HCEC 1CT (cell line): ENCODE data around the gene CCDC89.

Experiments used
- DNase-seq: peaks from one replicate; pipeline ENCODE4 v3.0.0-alpha.2; 2017

The CCDC89 gene

GRCh38 chr11:85685820-85686459 lies at the start of gene CCDC89:
TSS of gene CCDC89 (minus strand) at chr11:85686195. CDS start at chr11:85686130, 65 bp downstream.
- peak; percentile 99 for DNase-seq

GRCh38 chr11:85732965-85733364 lies 47.0 kb upstream of the CCDC89 start:
- no peak for DNase-seq

- DNase-seq, result no peak
These were observed 40.4 kb upstream of the CCDC89 start for GRCh38 chr11:85726381-85726780.

DNA sequence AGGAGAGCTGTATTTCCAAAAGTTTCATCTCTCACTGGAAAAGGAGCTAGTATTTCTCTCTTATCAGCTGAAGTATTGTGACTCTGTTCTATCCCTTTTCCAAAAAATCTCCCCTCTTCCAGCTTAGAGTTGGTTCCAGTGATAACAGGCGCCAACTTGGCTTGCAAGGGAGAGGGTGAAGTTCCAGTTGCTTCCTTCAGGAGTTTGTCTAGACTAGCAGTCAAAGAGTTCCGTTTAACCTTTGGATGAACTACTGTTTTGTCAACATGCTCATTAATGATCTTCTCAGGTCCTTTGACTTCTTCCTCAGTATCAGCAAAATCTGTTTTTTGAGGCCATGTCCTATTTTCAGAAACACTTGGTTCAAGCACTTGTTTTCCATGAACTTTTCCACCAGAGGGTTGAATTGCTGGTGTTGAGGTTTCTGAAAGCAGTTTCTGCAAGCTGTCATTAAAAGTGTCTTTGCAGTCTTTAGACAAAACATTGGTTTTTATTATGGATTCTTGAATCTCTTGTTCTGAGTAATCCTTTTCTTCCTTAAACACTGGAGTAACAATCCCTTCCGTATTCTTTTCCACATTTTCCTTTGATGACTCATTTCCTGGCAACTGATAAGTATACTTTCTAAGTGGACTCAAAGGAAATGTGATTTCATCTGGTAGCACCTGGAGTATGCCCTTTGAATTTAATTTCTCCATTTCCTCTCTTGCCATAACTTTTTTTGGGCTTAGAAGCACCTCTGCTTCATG lies 39.7 kb upstream of the CCDC89 start:
- DNase-seq, result peak; percentile 94

- no peak for DNase-seq
These were observed 38.9 kb upstream of the CCDC89 start for GRCh38 chr11:85724748-85725465.

GRCh38 chr11:85723088-85723487 lies 37.1 kb upstream of the CCDC89 start:
- DNase-seq, result no peak

GRCh38 chr11:85721191-85721590 lies 35.2 kb upstream of the CCDC89 start:
- no peak for DNase-seq

GRCh38 chr11:85718991-85719807 lies 33.2 kb upstream of the CCDC89 start:
- DNase-seq, result peak; percentile 99

DNA sequence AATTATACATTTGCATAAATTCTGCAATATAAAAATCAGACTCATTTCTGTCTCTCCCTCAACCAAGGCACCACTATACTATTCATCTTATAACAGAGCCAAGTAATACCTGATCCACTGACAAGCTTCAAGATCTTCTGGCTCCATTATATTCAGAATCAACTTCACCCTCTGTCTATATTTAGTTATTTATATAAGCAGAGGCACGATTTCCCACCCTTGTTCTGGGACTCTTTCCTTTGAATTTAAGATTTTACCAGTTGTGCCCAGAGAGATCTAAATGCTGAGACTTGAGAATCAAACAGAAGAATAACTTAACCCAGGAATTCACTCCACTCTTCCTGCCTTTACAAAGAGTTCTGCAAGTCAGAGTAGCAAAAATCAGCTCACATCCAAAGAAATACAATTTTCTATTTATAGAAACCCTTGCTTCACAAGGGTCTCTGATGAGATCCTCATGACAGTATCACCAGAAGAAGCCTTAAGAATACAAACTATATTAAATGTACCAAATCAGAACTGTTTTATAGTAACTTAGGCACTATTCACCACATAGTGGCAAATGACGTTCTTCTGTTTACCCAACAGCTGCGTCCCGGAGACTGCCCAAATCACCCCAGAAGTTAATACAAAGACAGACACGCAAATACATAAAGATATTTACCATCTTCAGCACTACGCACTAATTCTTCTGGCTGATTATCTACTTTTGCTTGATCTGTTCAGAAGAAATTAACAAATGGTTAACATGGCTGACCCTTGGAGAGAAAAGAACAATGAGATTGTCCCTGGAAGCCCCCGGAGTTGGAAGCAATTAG lies 32.3 kb upstream of the CCDC89 start:
- DNase-seq, result peak; percentile 10

DNA sequence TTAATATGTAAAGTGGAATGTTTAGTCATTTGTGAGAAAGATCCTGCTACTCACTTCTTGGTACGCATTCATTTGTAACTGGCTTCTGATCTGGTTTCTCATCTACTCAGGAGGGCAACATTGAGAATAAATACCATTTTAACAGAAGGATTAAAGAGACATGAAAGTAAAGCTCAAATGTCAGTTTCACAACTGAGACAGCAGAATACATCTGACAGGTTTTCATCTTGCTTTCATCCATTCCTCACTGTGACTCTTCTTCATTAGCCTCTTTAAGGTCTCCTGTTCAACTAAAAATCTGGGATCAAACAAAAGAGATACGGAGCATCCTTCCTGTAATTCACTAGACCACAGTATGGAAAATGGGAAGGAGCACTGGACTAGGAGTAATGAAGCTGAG lies 31.4 kb upstream of the CCDC89 start:
- no peak for DNase-seq

- DNase-seq, result no peak
These were observed 27.0 kb upstream of the CCDC89 start for GRCh38 chr11:85712953-85713352.

GRCh38 chr11:85710917-85711316 lies 24.9 kb upstream of the CCDC89 start:
- no peak for DNase-seq

GRCh38 chr11:85709941-85710702 lies 24.1 kb upstream of the CCDC89 start:
- DNase-seq, result no peak

GRCh38 chr11:85705800-85706199 lies 19.8 kb upstream of the CCDC89 start:
- DNase-seq, result peak; percentile 26

DNA sequence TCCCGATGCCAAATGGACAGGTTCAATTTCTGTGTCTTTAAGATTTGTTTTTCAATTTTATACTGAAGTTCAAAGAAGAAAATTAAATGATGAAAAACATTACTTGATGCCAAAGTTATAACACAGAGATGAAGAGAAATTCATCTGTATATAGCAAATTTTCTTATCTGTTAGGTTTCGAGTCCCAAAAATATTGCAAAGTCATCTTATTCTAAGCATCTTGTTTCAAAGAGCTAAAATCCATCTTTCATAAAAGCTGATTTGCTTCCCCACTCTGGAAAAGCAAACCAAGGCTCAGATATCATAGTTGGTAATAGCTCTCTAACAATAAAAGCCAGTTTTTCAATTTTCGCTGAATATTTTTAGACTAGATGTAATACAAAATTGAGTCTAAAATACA lies 19.0 kb upstream of the CCDC89 start:
- DNase-seq, result no peak

- DNase-seq, result no peak
These were observed 14.2 kb upstream of the CCDC89 start for GRCh38 chr11:85699957-85700741.

- DNase-seq, result no peak
These were observed 12.2 kb upstream of the CCDC89 start for GRCh38 chr11:85698195-85698594.

- DNase-seq, result no peak
These were observed 11.8 kb upstream of the CCDC89 start for GRCh38 chr11:85697747-85698146.

- DNase-seq, result peak; percentile 29
These were observed 9.6 kb upstream of the CCDC89 start for GRCh38 chr11:85695546-85695945.

DNA sequence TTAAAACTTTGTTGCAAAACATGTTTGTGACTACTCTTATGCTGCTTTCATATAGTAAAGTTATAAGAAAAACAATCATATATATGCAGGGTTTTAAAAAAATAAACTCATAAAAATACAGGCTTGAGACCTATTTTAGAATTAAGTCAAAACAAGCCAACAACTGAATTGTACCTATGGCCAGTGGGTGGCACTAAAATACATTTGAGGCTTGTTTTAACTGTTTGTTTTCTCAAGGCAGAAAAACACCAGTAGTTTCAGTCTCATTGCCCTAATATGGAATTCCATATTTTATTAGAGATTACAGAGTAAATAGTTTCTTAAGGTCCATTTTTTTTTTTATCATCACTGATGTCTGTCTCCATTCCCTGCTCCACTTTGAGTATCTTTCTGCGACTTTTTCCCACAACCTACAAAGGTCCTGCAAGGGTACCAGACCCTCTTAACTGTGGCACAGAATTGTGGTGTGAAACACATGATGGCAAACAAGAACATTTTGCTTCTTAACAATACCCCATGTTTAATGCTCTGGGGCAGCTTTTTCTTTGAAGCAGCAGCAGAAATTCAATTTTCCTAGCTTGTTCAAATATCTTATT lies 8.5 kb upstream of the CCDC89 start:
- peak; percentile 68 for DNase-seq
